Measurements from ENCODE around the gene STX8.

Gene STX8

GRCh38 chr17:9334536-9335446, 240.8 kb downstream of the STX8 start:
- no peak for DNase-seq

DNA sequence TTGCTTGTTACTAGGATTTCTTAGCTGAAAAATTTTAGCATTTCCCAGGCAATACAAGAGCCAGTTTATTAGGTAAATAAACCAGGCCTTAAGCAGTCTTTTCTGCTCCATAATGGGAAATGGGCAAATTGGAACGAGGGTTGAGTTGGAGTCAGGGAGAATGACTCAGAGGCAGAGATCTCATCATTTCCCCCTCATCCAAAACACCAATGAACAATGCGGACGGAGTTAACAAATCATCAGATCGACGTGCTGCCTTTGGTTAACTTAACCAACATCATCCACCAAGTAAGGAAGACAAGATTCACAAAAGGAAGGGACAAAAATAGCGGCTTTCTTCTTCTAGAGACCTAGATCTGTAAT, 243.5 kb downstream of the STX8 start:
- DNase-seq = no peak

GRCh38 chr17:9331279-9332131, 244.1 kb downstream of the STX8 start:
- no peak for DNase-seq

- DNase-seq = no peak
Observed at GRCh38 chr17:9330611-9331271, 244.9 kb downstream of the STX8 start.

- DNase-seq = no peak
Observed at GRCh38 chr17:9330141-9330540, 245.5 kb downstream of the STX8 start.

DNA sequence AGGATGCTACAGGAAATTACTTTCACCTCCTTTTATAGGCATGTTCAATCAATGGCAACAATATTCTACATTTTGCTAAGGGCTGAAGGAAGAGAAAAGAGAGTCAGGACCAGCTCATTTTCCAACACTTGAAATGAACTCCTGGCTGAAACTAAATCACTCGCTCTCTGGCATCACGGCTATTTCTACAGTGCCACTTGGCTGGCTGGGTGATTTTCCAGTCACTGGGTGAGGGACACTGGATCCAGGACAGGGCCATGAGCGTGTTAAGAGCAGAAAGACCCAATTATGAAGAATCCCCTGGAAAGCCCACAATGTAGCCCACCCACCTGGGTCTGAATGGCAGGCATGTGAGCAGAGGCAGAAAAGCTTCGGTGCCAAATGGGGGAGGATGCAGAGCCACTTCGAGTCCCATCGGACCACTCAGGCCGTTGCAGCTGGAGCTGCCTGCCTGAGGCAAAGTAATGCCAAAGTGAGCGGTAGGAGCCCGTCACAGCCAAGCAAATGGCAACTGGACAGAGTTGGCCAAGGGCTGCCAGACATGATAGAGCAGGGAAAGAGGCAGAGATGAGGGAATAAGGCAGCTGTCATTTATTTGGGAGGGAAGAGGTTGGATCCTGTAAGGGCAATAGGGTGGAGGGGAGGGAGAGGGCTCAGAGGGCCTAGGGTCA, 246.2 kb downstream of the STX8 start:
- DNase-seq = no peak

GRCh38 chr17:9324864-9325263, 250.8 kb downstream of the STX8 start:
- no peak for DNase-seq

DNA sequence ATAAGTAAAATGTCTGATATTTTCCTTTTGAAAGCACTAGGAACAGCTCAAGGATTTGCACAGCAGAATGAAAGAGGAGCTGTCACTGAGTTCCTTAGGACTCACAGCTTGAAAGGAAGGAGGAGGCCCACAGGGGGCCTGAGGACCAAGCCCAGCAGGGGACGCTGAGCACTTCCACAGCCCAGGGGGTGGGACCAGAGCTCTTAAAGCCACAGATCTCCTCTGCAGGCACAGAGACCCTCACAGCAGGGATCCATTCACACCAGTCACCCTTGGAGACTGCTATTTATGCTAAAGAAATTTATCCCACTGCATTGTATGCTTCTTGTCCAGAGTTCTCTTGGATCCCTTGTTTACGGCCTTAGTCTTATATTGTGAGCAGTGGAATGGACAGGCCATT, 253.3 kb downstream of the STX8 start:
- no peak for DNase-seq

- DNase-seq = no peak
Observed at GRCh38 chr17:9321890-9322289, 253.7 kb downstream of the STX8 start.

DNA sequence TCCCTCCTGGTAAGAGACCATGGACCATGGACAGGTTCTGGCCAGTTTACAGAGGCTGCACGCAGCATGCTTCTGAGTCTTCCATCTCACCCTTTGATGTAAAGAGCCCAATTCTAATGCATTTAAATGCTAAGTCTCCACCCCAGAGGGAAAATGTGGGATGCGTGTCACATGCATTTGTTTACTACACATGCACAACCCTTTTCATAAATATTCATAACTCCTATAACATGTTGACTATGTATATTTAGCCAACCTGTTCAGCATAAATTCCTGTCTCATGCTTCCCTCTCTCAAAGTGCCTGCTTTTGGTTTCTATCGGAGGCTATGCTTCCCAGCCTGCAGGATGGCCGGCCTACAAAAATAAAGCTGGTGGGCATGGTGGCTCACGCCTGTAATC, 260.3 kb downstream of the STX8 start:
- DNase-seq = no peak

- DNase-seq = no peak
Observed at GRCh38 chr17:9313346-9313745, 262.3 kb downstream of the STX8 start.

DNA sequence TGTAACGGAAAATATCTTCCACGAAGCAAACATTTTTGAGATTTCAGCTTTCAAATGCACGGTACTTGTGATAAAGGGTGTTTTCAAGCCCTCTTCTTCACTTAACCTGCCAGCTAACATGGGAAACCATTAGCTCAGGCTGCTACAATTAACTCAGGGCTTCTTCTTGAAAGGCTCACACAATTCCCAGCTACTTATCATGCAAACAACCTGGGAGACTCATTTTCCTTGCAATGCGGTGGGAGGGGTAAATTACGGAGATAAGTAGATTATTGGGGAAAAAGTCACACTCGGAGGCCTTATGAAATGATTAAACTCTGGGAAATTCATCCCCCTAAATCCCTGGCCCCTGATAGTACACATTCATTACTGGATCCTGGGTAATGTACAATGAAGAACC, 266.4 kb downstream of the STX8 start:
- no peak for DNase-seq

- no peak for DNase-seq
Observed at GRCh38 chr17:9308069-9308468, 267.6 kb downstream of the STX8 start.

DNA sequence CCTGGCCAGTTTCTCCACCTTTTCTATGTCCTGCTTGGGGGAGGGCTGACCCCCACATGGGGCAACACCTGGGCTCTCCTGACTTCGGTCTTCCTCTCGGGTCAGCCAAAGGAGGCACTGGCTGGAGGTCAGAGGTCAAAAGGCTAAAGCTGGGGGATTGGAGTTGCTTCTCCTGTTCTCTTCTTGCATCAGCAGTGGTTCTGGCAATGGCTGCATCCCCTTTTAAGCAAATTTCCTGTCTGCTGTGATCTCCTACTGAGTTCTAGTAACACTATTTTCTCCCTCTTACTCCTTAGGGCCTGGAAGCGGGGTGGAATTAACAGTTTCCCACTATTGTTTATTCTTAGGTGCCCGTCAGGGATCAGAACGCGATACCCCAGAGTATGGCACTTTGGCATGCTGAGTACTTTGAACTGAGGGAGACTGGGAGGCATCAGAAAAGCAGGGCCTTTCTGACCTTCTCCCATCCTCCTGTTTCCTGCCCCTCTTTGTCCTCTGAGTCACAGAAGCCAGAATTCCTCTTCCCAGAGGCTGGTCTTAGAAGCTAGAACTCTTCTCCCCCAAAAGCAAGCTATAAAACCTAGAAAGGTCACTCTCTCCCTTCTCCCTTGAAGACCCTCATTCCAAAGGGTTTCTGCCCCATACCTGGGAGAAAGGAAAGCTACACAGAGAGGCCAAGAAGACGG, 268.2 kb downstream of the STX8 start:
- no peak for DNase-seq

GRCh38 chr17:9306086-9306485, 269.5 kb downstream of the STX8 start:
- no peak for DNase-seq

DNA sequence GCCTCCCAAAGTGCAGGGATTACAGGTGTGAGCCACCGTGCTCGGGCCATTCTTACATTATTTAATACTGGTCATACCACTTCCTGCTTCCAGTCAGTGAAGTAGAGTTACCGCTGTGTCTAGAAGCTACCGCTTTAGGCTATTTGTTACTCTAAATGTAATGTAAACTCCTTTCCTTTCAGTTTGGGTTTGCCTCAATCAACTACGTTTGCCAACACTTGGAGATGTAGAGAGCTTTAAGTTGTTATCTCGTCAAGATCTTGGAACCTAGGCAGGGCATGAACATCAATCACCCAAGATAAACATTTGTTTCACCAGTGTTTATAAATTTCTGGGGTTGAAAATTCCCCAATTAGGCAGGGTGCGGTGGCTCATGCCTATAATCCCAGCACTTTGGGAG, 275.9 kb downstream of the STX8 start:
- no peak for DNase-seq

- DNase-seq = no peak
Observed at GRCh38 chr17:9298776-9299295, 276.8 kb downstream of the STX8 start.

- no peak for DNase-seq
Observed at GRCh38 chr17:9298135-9298534, 277.5 kb downstream of the STX8 start.

GRCh38 chr17:9294661-9295210, 280.9 kb downstream of the STX8 start:
- DNase-seq = no peak

- DNase-seq = no peak
Observed at GRCh38 chr17:9292561-9292941, 283.1 kb downstream of the STX8 start.

DNA sequence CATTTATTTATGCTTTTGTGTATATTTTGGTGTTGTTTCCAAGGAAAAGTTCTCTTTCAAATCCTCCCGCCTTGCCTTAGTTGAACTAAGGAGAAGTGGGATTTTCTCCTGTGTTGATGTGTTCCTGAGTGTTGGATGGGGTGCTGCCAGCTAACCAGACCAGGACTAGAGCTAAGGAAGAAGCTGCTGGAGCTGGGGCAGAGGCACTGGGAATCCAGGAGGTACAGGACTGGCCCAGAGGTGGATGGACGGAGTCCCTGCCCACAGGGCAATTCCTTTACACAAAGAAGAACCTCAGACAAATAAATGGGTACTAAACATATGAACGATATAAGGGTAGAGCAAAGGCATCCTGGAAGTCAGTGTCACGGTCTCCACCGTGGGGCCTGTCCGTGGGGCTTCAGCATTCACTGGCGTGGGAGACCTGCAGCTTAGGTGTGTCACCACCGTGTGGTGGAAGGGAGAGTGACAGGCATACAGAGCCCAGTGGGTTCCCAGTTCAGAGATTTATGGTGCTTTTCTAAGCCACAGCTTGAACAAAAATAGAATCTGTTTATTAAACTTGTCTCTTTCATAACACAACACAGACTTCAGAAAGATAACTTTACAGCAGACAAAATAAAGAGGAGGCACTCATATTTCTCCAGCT, 283.6 kb downstream of the STX8 start:
- DNase-seq = no peak

Data from NCI-H774 (cell line).